ENCODE measurements around the gene SGK2. TPM values are rescaled to one million over a fixed set of nuclear protein-coding genes. Genes with fewer than 3 reads are reported as not detected.

The SGK2 gene
- total RNA-seq, 1 experiment from 2014 or later, result 45.6 TPM

DNA sequence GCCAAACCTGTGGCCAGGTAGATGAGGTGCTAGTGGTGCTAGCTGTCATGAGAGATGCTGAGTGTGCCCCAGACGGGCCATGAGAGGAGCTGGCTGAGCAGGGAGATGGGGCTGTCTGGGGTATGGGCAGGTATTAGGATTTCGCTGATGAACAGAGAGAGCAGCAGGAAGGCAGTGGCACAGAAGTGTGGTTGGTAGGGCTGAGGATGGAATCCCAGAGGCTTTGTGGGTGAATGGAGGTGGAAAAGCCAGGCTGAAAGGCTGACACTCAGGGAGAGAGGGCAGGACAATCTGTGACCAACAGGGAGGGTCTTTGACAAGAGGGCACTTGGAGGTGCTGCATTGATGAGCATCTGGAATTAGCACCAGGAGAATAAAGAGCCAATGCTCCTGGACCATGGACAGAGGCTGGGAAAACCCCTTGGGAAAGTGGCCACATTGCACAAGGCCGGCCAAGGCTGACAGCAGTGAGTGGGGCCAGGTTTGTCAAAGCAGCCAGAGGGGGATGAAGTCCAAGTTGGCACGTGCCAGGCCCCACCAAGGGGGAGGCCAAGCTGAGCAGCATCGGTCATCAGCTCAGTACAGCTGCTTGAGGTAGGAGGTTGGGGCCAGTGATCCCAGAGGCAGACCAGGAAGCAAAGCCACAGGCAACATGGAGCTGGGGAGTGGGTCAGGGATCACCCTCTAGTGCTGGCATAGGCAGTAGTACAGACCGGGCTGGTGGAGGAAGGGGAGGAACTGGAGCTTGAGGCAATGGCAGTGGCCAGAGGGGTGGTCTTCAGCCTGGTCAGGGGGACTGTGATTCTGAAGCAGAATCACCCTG, 19.7 kb upstream of the SGK2 start:
- Mint-ChIP-seq H3K27me3 (ENCODE audit: unreplicated experiment) (no peaks in the 10 kb centered on the region), H3K36me3 (ENCODE audit: insufficient read depth, unreplicated experiment) (peaks cover 33% of the 10 kb centered on the region), H3K4me3 (ENCODE audit: low read depth, unreplicated experiment) (no peak overlapping the region), H3K4me1 (ENCODE audit: low read depth, unreplicated experiment) (no peaks in the 10 kb centered on the region), H3K27ac (ENCODE audit: unreplicated experiment) (no peak overlapping the region), H3K9me3 (ENCODE audit: low read depth, unreplicated experiment) (no peaks in the 10 kb centered on the region)
- CTCF ChIA-PET, result interaction anchor here (0.6 to 1.6 kb wide), 9 partner anchors 10 to 318 kb away, joined by 3 to 23 read pairs (median 7); partner anchors contain the start of genes IFT52, MYBL2 and SGK2
- DNase-seq, result no peak
- intact Hi-C loops (cut with micrococcal nuclease; ENCODE audit: unreplicated experiment), result loop anchor here (1.0 to 5.0 kb wide), 4 partner anchors 17 to 543 kb away; partner anchors contain the start of gene IFT52
- TF ChIP-seq, protein P1, sequence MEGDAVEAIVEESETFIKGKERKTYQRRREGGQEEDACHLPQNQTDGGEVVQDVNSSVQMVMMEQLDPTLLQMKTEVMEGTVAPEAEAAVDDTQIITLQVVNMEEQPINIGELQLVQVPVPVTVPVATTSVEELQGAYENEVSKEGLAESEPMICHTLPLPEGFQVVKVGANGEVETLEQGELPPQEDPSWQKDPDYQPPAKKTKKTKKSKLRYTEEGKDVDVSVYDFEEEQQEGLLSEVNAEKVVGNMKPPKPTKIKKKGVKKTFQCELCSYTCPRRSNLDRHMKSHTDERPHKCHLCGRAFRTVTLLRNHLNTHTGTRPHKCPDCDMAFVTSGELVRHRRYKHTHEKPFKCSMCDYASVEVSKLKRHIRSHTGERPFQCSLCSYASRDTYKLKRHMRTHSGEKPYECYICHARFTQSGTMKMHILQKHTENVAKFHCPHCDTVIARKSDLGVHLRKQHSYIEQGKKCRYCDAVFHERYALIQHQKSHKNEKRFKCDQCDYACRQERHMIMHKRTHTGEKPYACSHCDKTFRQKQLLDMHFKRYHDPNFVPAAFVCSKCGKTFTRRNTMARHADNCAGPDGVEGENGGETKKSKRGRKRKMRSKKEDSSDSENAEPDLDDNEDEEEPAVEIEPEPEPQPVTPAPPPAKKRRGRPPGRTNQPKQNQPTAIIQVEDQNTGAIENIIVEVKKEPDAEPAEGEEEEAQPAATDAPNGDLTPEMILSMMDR (IDR thresholded peaks at IDR 0.05; ENCODE audit: unreplicated experiment), result no peak
- no TSS peak for BruUV-seq (replicated peaks)

GRCh38 chr20:43539975-43540672, 18.7 kb upstream of the SGK2 start:
- no peak for DNase-seq
- Mint-ChIP-seq H3K9me3 (ENCODE audit: low read depth, unreplicated experiment) (no peaks in the 10 kb centered on the region), H3K4me3 (ENCODE audit: low read depth, unreplicated experiment) (no peak overlapping the region), H3K27me3 (ENCODE audit: unreplicated experiment) (no peaks in the 10 kb centered on the region), H3K27ac (ENCODE audit: unreplicated experiment) (no peak overlapping the region), H3K4me1 (ENCODE audit: low read depth, unreplicated experiment) (no peaks in the 10 kb centered on the region), H3K36me3 (ENCODE audit: insufficient read depth, unreplicated experiment) (peaks cover 33% of the 10 kb centered on the region)
- CTCF ChIA-PET, result interaction anchor here (0.5 kb wide), 1 partner anchor 37 kb away, joined by 3 read pairs; no protein-coding TSS in a partner anchor
- intact Hi-C loops (cut with micrococcal nuclease; ENCODE audit: unreplicated experiment), result loop anchor here (5.0 kb wide), 1 partner anchor 542 kb away; no protein-coding TSS in a partner anchor
- TF ChIP-seq, protein P1 (IDR thresholded peaks at IDR 0.05; ENCODE audit: unreplicated experiment), result no peak
- no TSS peak for BruUV-seq (replicated peaks)

DNA sequence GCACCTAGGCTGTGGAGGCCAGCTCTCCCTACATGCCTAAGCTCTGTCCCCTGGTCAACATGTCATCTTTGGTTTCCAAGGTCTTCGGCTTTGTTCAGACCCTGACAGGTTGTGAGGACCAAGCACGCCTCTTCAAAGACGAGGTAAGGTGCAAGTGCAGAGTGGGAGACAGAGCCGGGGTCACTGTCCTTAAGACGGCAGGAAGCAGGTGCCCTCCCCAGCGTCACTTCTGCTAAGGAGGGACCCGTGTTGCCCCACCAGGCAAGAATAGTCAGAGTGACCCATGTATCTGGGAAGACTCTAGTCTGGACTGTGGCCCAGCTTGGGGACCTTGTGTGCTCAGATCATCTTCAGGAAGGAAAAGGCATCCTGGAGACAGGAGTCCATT, 18.2 kb upstream of the SGK2 start:
- Mint-ChIP-seq H3K36me3 (ENCODE audit: insufficient read depth, unreplicated experiment) (peaks cover 28% of the 10 kb centered on the region), H3K27me3 (ENCODE audit: unreplicated experiment) (no peaks in the 10 kb centered on the region), H3K27ac (ENCODE audit: unreplicated experiment) (no peak overlapping the region), H3K9me3 (ENCODE audit: low read depth, unreplicated experiment) (no peaks in the 10 kb centered on the region), H3K4me1 (ENCODE audit: low read depth, unreplicated experiment) (no peaks in the 10 kb centered on the region), H3K4me3 (ENCODE audit: low read depth, unreplicated experiment) (no peak overlapping the region)
- TF ChIP-seq, protein P1 (IDR thresholded peaks at IDR 0.05; ENCODE audit: unreplicated experiment), result no peak
- intact Hi-C loops (cut with micrococcal nuclease; ENCODE audit: unreplicated experiment), result no loop called here
- DNase-seq, result no peak
- no TSS peak for BruUV-seq (replicated peaks)
- CTCF ChIA-PET, result interaction anchor here (0.5 kb wide), 1 partner anchor 38 kb away, joined by 3 read pairs; no protein-coding TSS in a partner anchor

GRCh38 chr20:43541214-43541613, 17.6 kb upstream of the SGK2 start:
- Mint-ChIP-seq H3K4me3 (ENCODE audit: low read depth, unreplicated experiment) (no peak overlapping the region), H3K9me3 (ENCODE audit: low read depth, unreplicated experiment) (no peaks in the 10 kb centered on the region), H3K27me3 (ENCODE audit: unreplicated experiment) (no peaks in the 10 kb centered on the region), H3K4me1 (ENCODE audit: low read depth, unreplicated experiment) (no peaks in the 10 kb centered on the region), H3K27ac (ENCODE audit: unreplicated experiment) (no peak overlapping the region), H3K36me3 (ENCODE audit: insufficient read depth, unreplicated experiment) (peaks cover 23% of the 10 kb centered on the region)
- TF ChIP-seq, protein P1 (IDR thresholded peaks at IDR 0.05; ENCODE audit: unreplicated experiment), result no peak
- intact Hi-C loops (cut with micrococcal nuclease; ENCODE audit: unreplicated experiment), result no loop called here
- BruUV-seq (replicated peaks), result no TSS peak
- DNase-seq, result no peak
- CTCF ChIA-PET, result no interaction called here

All from Calu3 (cell line).